Measurements from ENCODE around the gene LRIT2.

DNA sequence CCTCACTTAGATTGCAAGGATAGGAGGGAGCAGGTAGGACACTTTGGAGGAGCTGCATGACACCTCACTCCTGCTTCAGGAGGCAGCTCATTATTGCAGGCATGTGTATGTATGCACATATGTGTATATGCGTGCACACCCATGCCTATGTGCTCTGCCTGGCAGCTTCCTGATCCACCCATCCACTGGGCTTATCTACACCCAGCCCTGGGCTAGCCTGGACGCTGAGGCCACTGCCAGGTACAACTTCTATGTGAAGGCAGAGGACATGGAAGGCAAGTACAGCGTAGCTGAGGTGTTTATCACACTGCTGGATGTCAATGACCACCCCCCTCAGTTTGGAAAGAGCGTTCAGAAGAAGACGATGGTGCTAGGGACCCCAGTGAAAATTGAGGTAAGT lies 13.3 kb downstream of the LRIT2 start:
- TF ChIP-seq POLR2AphosphoS5 (IDR thresholded peaks at IDR 0.05) (no peak), EP300 (IDR thresholded peaks at IDR 0.05; ENCODE audit: low read depth) (no peak), POLR2A (IDR thresholded peaks at IDR 0.05) (no peak)
- TF ChIP-seq, protein P1, sequence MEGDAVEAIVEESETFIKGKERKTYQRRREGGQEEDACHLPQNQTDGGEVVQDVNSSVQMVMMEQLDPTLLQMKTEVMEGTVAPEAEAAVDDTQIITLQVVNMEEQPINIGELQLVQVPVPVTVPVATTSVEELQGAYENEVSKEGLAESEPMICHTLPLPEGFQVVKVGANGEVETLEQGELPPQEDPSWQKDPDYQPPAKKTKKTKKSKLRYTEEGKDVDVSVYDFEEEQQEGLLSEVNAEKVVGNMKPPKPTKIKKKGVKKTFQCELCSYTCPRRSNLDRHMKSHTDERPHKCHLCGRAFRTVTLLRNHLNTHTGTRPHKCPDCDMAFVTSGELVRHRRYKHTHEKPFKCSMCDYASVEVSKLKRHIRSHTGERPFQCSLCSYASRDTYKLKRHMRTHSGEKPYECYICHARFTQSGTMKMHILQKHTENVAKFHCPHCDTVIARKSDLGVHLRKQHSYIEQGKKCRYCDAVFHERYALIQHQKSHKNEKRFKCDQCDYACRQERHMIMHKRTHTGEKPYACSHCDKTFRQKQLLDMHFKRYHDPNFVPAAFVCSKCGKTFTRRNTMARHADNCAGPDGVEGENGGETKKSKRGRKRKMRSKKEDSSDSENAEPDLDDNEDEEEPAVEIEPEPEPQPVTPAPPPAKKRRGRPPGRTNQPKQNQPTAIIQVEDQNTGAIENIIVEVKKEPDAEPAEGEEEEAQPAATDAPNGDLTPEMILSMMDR (IDR thresholded peaks at IDR 0.05): no peak

Measured in transverse colon (tissue), 4 donors.